ELF-1 (cell line): ENCODE measurements around the gene THAP7.
A peak's percentile ranks its signal among the peaks of the same experiment; 100 is the strongest.

Experiments used
- DNase-seq: peaks from one replicate; pipeline ENCODE4 v3.0.0-alpha.2; 2016; ENCODE audit warnings: low read depth, low spot score

Gene THAP7

DNA sequence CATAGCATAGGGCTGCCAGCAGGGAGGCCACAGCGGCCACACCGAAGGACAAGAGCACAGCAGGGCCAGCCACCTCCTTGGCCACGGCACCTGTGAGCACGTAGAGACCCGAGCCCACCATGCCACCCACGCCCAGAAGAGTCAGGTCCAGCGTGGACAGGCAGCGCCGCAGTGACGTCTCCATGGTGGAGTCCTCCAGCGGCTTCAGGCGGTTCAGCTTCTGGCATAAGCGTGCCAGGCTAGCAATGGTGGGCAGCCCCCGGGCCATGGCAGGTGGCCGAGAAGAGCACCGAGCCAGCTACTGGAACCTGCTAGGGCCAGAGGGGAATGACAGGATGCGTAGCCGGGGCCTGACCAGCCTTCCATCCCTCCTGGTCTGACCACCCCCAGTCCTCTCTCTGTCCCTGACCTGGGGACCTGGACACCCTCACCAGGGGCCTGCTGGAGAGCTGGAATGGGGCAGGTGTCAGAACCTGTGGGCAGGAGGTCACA, 29.7 kb upstream of the THAP7 start:
- DNase-seq: no peak

DNA sequence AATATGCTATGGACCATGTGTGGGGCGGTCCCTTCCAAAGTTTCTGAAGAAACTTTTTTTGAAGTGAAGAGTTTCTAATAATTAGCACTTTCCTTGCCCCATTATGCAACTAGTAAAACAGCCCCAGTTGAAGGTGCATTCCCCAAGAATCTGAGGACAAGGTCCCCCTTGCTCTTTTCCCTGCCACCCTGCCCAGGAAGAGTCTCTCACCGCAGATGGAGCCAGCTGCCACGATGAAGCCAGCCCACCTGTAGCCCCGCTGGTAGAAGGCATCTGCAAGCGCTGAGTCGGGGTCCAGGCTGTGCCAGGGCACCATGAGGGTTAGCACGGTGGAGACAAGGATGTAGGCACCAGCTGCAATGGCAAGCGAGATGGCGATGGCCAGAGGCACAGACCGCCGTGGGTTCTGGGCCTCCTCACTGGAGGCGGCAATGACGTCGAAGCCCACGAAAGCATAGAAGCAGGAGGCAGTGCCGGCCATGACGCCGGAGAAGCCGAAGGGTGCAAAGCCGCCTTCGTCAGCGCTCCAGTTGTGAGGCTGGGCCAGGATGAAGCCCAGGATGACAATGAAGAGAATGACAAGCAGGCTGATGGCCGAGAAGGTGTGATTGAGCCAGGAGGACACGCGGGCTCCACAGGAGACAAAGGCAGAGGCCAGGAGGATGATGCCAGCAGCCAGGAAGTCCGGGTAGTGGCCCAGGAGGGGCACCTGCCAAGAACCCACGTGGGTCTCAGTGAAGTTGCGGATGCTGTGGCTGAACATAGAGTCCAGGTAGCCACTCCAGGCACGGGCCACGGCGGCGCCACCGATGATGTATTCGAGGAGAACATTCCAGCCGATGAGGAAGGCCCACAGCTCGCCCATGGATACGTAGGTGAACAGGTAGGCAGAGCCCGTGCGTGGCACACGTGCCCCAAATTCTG, 29.0 kb upstream of the THAP7 start:
- DNase-seq: no peak

DNA sequence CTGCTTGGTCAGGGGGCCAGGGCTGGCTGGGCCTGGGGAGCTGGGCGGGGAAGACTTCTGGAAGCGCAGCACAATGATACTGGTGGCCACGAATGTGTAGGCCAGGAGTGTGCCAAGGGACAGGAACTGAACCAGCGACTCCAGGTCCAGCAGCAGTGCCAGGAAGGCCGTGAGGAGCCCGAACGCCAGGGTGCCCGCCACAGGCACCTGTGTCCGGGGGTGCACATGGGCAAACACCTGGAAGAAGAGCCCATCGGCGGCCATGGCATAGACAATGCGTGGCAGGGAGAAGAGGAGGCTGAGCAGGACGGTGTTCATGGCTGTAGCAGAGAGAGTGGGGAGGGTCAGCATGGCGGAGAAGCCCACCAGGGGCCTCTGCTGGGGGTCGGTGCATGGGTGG, 28.1 kb upstream of the THAP7 start:
- DNase-seq: no peak

DNA sequence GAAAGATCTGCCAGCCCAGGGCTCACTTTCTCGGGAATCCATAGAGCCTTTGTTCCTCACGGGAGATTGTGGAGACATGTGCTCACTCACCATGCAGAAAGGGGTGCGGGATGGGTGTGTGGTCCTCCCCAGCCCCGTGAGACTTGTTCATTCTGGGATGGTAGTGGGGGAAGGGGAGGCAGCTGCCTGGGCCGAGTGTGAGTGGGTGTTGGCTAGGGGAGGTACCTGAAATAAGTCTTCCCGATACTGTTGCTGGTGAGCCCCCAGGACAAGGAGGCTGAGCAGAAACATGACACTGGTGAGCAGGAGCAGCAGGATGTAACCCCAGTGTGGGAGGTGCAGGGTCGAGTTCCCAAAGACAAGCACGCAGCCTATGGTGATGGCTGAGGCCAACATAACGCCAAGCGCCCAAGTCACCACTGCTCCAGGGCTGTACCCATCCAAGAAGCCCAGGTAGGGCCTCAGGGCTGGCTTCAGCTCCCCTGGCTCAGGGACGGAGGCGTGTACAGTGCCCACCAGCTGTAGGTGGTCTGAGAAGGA, 27.6 kb upstream of the THAP7 start:
- no peak for DNase-seq

DNA sequence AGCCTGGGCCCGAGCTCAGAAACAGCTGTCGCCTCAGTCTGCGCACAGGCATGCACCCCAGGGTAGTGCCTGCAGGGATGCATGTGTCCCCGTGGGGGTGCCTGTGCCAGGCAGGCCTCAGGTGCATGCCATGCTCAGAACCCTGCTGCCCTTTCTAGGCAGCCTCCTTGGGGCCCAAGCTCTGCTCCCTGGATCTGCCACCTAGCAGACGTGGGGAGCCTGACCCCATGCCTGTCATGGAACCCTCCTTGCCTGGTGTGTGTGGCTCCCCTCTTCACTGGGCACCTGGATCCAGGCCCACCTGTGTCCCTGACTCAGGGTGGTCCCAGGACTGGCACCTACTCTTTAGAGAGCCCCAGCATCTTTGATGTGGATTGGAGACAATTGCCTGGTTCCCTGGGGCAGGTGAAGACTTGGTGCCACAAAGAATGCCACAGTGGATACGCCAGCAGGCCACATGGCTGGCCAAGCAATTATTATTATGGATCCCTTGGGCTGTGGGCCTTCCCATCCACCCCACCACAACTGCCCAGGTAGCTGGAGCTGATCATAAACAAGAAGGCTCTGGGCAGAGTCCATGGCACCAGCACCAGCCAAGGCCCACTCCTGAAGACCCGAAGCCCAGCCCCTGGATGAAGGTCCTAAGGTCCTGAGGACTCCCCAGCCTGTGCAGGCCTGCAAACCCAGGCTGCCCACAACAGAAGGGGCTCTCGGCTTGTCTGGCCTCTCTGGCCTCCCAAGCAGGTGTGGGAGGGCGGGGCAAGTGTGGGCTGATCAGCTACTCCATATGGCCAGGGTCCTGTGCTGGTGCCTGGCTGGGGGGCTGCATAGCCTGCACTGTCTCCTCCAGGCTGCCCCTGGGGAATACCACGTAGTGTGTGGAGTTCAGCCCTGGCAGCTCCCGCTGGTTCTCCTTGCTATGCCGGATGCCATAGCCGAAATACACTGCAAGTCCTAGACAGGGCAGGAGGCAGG, 26.6 kb upstream of the THAP7 start:
- DNase-seq: no peak

DNA sequence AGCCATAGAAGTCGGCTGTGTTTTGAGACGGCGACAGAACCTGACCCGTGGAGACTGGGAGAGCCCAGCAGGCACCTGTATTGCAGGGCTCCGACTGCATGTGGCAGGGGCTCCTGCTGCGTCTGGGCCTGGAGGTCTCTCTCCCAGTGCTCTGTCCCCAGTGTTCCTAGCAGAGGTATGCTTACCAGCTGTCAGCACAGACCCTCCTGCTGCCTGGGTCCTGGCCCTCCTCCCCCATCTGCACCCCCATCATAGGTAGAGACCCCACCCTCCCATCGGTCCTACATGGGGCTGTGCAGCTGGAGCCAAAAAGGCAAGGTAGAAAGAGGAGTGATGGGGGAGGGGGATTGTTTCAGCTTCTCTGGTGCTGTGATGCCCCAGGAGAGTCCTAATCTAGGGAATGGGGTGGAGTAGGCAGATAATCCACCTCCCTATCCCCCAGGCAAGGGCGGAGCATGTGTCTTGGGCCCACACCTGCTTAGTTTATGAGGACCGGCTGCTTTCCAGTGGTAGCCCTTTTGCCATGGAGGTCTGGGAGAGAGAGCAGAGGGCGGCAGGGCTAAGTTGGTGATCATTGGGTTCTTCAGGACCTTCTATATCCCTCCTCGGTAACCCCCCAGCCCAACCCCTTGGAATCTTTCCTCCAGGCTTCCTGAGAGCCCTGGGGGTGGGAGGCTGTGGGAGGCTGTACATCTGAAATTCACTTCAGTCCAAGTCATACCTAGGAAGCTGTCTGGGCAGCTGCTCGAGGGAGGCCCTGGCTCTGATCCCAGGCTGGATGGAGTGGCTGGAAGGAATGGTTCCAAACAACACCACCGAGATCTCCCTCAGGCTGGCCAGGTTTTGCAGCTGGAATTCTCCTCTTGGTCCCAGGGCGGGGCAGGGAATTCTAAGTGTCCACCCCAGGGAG, 25.1 kb upstream of the THAP7 start:
- no peak for DNase-seq

DNA sequence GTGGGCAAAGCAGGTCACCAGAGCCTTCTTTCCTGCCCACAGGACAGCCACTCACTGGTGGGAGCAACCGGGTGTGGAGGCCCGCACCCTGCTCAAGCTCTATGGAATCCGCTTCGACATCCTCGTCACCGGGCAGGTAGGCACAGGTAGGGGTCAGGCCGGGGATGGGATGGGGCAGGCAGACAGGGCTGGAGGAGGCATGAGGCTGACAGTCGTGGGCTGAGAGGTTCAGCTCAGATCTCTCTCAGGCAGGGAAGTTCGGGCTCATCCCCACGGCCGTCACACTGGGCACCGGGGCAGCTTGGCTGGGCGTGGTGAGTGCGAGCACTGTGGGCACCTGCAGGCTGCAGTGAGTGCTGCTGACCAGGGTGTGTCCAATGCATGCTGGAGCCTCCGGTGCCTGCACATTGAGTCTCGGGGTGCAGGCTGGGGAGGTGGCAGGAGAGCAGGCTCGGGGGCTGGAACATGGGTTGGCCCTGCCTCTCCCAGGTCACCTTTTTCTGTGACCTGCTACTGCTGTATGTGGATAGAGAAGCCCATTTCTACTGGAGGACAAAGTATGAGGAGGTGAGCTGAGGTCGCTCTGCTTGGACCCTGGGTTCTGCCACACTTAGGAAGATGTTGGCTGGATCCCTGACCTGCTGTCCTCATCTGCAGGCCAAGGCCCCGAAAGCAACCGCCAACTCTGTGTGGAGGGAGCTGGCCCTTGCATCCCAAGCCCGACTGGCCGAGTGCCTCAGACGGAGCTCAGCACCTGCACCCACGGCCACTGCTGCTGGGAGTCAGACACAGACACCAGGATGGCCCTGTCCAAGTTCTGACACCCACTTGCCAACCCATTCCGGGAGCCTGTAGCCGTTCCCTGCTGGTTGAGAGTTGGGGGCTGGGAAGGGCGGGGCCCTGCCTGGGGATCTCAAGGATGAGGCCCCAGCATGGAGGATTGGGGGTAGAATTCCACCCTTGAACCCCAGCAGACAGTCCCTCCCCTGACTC, 24.1 kb upstream of the THAP7 start:
- DNase-seq: no peak

DNA sequence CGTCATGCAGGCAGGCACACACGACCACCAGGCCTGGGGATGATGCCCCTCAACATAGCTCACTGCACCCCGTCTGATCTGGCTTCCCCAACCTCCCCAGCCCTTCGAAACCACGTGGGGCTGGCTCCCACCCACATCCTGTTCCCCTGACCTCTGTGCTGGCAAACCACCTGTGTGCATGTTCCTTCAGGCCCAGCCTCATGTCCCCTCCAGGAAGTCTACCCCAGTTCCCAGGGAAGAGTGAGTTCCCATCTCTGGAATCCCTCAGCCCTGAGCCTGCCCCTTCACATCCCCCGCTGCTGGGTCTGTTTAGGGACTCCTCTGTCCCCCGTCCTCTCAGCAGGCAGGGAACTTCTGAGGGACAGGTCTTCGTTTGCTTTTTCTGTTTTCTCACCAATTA, 23.3 kb upstream of the THAP7 start:
- no peak for DNase-seq

DNA sequence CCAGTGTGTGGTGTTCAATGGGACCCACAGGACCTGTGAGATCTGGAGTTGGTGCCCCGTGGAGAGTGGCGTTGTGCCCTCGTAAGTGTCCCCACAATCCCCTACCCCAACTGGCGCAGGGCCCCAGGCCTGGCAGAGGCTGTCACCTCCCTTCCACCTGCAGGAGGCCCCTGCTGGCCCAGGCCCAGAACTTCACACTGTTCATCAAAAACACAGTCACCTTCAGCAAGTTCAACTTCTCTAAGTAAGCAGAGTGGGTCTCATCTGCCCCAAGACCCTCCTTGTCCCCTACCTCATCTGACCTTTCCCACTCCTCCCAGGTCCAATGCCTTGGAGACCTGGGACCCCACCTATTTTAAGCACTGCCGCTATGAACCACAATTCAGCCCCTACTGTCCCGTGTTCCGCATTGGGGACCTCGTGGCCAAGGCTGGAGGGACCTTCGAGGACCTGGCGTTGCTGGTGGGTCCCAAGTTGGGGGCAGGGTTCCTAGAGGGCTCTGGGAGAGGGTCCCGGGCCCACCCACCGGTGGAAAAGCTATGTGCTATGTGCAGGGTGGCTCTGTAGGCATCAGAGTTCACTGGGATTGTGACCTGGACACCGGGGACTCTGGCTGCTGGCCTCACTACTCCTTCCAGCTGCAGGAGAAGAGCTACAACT, 21.2 kb upstream of the THAP7 start:
- no peak for DNase-seq

DNA sequence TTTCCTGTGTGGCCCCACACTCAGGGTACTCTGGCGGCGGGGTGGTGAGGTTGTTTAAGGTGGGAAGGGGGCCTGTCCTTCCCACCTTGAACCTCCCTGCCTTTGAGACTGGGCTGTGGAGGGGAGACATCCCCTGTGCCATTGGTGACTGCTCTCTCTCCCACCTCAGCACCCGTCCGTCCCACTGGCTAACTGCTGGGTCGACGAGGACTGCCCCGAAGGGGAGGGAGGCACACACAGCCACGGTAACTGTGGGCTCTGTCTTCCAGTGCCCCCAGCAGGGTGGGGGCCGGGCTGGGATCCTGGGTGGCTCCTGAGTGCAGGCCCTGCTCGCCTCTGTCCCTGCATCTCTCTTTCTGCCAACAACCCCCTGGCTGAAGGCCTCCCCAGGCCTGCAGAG, 20.6 kb upstream of the THAP7 start:
- DNase-seq: no peak

DNA sequence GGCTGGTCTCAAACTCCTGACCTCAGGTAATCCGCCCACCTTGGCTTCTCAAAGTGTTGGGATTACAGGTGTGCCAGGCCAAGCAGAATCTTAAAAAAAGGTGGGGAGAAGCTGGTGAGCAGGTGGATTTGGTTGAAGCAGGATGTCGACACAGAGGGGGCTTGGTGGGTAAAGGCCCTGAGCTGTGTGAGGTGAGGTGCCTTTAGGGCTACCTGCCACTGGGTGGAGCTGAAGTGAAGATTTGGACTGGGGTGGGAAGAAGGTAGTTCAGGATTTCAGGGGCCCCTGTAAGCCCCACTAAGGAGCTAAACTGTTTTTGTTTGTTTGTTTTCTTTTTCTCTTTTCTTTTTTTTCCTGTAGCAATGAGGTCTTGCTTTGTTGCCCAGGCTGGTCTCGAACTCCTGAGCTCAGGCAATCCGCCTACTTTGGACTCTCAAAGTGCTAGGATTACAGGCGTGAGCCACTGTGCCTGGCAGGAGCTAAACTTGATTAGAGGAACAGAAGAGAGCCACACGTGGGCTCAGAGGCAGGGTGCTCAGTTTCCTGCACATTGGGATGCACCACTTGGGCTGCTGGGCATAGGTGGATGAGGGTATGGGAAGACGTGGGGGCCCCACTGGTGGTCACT, 19.0 kb upstream of the THAP7 start:
- peak; percentile 55 for DNase-seq

DNA sequence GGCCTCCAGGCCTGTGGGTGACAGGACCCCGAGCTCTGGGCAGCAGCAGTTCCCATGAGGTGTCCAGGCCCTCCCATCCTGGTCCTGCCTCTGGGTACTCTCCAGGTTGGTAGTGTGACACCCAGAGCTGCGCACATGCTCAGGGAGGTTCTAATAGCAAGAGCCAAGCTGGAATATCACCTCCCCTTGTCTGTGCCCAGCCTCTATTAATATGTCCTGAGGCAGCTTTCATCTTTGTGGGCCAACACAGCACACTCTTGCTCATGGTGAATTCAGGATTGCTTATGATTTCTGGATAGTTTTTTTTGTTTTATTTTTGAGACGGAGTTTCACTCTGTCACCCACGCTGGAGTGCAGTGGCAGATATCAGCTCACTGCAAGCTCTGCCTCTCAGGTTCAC, 16.4 kb upstream of the THAP7 start:
- no peak for DNase-seq

DNA sequence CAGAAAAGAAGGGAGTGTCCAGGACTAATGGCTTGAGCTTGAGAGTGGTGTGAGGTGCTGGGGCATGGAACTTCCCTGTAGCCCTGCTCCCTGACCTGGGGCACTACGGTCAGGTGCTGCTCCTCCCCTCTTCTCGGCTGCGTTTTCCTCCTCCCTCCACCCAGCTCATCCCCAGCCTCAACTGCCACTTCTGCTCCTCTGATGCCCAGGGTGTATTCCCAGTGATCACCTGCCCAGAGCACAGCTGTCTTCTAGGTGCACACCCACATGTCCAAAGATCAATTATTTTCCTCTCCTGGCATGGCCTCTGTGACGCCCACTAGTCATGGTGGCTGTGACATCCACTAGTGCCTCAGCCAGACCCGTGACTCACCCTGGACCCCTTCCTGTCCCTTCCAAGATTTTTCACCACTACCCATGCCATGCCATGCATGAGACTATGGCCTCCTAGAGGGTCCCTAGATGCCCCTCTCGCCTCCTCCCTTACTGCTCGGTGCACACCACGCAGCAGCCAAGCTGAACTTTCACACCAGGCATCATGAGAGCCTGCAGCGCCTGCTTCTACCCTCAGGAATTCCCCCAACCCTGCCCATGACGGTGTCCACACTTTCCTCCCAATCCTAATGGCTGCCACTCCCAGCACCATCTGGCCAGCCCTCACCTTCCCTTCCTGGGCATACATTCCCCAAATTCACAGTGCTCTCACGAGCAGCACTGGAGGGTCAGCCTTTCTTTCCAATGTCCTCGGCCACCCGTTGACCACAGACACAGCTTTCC, 14.9 kb upstream of the THAP7 start:
- no peak for DNase-seq

DNA sequence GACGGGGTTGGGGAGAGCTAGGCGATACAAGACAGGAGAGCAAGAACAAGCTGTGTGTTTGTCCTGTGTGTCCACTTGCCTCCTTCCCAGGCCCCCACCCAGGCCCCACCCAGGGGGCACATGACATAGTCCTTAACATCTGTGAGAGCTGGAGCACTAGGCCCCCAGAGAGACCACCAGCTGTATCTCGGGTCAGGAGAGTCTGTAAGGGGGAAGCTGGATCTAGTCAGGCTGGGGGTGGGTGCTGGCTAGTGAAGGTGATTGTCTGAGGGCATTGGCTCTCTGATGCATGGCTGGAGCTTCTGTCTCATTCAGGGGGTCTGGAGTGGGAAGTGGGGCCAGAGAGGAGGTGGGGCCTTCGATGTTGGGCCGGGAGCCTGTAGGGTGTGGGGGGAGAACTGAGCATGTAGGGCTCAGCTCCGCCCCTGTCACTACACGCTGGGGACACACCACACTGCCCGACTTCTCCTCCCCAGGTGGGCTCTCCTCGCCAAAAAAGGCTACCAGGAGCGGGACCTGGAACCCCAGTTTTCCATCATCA, 13.6 kb upstream of the THAP7 start:
- DNase-seq: no peak

DNA sequence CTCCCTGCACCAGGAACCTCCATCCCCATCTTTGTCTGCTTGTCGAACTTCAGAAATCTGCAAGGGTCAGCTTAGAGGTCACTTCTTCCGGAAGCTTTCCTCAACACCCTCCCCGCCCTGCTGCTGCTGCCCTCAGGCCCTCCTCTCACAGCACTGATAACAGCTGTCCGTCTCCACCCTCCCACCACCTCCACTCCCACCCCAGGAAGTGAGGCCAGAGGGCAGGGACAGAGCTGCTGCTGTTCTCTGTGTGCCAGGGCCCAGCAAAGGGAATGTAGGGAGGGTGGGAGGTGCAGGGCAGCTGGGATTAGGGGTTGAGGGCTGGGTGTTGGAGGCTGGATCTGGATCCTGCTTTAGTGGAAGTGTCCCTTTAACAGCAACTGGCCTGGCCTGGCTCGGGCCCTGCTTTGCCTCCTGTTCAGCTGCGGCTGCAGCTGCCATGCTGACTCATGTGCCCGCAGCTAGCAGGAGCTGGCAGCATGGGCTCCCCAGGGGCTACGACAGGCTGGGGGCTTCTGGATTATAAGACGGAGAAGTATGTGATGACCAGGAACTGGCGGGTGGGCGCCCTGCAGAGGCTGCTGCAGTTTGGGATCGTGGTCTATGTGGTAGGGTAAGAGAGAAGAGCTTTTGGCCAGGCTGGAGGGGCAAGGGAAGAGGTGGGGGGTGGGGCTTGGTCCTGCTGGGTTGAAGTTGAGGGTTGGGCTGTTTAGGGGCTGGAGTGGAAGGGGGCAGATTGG, 13.0 kb upstream of the THAP7 start, which contains the start of gene P2RX6:
Gene P2RX6 (plus strand): TSS at position 440 of the 740 bp plus-strand sequence. CDS start 10 bp downstream, at position 450.
- DNase-seq: peak; percentile 92

DNA sequence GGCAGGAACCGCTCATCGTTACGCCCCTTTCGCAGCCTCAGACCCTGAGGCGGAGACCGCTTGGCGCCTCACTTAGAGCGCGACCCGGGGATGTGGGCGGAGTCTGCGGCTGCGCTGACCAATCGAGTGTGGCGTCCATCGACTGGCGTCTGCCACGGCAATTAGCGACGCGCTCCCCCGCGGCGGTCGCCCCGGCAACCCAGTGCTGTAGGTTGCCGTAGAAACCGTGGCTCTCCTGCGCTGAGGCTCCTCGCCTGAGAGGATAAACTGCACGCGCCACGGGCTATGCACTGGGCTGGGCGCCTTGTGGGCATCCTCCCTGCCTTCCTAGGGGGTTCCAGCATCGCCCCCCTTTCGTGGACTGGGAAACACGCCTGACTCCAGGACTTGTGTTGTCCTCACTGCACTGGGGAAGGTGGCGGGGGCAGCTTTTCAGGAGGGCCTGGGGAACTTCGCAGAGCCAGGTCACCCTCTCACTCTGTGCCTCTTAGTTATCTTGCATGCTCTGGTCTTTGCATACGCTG, 12.3 kb upstream of the THAP7 start:
- peak; percentile 98 for DNase-seq
